GF-D8 (cell line): ENCODE data around the gene IRAK3.

ENCODE experiments used
- DNase-seq: peaks from one replicate; lab custom pipeline; 2025; lab: John Stamatoyannopoulos, UW

Gene IRAK3, protein sequence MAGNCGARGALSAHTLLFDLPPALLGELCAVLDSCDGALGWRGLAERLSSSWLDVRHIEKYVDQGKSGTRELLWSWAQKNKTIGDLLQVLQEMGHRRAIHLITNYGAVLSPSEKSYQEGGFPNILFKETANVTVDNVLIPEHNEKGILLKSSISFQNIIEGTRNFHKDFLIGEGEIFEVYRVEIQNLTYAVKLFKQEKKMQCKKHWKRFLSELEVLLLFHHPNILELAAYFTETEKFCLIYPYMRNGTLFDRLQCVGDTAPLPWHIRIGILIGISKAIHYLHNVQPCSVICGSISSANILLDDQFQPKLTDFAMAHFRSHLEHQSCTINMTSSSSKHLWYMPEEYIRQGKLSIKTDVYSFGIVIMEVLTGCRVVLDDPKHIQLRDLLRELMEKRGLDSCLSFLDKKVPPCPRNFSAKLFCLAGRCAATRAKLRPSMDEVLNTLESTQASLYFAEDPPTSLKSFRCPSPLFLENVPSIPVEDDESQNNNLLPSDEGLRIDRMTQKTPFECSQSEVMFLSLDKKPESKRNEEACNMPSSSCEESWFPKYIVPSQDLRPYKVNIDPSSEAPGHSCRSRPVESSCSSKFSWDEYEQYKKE

DNA sequence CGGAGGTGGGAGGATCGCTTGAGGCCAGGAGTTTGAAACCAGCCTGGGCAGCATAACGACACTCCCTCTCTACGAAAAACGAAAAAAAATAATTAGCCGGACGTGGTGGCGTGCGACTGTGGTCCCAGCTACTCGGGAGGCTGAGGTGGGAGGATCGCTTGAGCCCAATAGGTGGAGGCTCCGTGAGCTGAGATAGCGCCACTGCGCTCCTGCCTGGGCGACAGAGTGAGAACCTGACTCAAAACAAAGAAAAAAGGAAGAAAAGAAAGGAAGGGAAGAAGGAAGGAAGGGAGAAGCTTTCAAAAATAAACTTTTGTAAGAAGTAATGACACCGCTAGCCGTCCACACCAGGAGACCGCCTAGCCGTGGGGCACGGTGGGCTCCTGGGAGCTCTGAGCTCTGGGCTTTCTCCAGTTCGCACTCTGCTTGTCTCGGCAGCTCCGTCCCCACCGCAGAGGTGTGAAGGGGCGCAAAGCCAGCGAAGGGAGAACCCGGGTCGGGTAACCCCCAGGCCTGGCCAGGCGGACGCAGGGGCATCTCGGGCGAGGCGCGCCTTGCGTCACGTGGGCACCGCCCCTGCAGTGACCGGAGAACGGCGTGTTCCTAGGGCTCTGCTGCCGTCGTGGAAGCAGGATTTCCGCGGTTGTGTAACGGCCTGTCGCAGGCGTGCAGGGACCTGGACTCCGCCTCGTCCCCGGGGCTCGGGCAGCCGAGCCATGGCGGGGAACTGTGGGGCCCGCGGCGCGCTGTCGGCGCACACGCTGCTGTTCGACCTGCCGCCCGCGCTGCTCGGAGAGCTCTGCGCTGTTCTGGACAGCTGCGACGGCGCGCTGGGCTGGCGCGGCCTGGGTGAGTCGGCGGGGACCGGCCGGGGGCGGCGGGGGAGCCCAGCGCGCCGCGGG, at the start of gene IRAK3:
TSS of gene IRAK3 (plus strand) at position 631 of the 902 bp plus-strand sequence. CDS start at position 717, 86 bp downstream.
- DNase-seq: peak; percentile 68

DNA sequence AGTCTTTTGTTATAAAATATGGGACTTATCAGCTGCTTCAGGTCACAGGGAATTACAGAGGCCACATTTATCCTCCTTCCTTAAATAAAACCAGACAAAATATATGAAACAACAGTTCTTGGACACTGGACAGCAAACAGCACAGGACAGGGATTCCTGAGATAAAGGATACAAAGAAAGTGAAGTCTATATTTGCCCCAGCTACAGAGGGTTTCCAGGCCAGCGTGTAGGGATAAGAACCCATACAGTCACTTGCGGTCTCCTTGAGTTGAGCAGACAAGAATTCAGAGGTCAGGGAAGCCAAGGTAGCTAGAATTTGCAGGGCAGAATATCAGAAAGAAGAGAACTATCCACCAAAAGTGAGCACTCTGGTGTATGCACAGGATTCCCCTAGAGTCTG, 49.7 kb upstream of the IRAK3 start:
- no peak for DNase-seq

DNA sequence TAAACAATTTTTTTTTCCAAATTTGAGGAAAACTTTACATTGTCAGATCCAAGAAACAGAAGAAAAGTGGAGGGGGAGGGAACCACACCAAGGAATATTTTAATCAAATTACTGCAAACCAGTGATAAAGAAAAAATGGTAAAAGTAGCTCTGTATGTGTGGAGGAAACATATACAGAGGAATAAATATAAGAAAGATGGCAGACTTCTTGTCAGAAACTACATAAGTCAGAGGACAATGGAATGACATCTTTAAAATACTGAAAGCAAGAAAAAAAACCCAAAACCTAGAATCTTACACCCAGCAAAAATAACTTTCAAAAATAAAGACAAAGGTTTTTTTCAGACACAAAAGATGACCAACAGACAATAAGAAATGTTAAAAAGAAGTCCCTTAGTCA, 48.3 kb upstream of the IRAK3 start:
- DNase-seq: no peak

DNA sequence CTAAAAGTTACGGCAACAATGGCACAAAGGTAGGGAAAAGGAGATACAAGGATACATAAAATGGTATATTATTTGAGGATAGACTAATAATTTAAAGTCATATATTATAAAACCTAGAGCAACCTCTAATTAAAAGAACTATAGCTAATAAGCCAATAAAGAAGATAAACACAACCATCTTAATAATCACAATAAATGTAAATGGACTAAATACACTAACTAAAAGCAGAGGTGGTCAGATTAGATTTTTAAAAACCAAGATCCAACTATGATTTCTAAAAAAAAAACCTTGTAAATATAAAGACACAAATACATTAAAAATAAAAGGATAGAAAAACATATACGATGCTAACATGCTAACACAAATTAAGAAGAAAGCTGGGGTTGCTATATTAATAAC, 47.7 kb upstream of the IRAK3 start:
- DNase-seq: no peak

DNA sequence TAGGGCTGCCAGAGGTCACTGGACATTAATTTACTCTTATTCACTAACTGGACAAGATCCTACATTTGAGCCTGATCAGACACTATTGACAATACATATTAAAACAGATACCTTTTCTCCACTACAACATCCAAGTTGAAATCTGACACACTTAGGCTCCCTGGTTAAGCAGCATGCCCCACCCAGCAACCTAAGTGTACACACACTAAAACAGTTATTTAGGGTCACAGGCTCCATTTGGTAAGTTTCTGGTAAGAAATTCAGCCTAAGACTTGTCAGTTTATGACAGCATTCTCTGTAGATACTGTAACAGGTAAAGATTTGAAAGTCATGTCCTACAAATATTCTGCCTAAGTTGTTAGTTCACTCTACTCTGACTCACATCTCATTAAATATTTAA, 46.2 kb upstream of the IRAK3 start:
- no peak for DNase-seq

DNA sequence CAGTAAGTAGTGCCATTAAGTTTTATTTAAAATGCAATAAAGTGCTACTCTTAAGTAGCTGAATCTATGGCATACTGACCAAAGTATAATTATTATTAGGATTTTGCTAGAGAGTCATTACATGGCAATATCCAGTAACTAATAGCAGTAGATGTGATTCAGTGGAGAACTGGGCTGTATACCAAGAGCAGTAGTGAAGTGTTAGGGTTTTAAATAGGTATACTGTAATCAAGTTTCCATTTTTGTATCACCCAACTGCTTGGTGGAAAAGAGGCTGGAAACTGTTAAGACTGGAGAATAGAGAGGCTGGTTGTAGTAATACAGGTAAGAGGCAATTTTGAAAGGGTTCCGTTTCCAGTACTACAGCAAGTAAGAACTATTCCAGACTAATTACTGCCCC, 45.1 kb upstream of the IRAK3 start:
- no peak for DNase-seq

DNA sequence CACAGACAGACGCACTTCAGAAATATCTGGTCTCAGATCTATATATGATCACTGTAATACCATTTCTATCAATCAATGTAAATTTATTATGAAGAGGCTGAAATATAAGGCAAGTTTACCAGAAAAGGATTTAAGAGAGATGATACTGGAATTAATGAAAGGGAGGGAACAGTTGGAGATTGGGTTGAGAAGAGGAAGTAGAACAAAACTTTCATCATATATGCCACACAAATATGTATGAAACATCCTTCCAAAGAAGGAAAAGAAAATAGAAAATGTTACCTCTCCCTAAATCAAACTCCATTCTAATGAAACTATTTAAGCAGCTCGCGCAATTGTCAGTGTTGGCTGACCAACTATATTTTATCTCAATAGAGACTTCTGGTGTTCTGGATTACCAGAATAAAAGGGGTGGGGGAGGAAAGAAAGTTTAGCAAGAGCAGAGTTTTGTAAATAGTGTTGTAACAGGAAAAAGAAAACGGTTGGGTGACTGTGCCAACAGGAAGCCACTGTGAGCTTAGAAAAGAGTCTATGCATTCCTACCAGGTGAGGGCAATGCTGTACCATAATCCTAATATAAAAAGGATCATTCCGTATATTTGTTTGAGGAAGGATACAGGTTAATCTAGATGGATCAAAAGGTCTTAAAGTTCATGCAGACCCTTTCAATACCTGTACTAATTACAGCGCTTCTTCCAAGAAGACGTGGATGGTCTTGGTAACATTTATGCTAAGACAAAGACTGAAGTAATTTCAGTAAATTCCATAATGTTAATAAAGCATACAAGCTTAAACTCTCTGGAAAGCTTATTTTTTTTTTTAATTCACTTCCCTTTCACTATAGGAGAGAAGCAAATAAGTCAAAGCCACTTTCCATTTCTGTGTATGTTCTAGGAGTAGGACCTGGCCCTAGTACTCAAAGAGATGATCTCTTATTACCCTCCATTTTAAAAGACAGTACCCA, 43.9 kb upstream of the IRAK3 start:
- peak; percentile 94 for DNase-seq

DNA sequence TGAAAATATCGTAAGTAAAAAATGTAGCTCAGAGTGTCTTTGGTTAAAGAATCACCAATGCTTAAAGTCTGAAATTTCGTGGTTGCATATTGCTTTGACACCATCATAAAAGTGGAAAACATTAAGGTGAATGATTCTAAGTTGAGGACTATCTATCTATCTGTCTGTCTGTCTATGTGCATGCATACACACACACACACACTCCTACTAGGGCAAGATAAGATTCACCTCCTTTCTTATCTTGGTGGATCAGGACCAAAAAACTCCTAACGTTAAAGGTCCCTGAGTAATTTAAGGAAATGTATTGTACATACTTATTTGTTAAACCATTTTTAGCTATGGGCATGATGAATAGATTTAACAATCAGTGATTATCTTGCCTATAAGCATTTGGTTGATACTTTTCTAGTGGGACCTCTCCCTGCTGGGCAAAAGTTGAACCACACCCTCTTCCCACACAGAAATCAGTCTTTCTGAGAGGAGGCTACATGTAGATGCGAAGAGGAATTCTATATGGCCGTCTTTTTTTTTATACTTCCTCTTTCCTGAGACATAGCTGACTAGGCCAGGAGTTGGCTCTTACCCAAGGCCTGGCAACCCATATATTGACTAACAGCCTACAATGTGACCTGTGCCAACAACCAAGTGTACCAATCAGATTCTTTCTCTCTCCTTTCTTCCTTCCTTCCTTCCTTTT, 39.2 kb upstream of the IRAK3 start:
- DNase-seq: peak; percentile 94

DNA sequence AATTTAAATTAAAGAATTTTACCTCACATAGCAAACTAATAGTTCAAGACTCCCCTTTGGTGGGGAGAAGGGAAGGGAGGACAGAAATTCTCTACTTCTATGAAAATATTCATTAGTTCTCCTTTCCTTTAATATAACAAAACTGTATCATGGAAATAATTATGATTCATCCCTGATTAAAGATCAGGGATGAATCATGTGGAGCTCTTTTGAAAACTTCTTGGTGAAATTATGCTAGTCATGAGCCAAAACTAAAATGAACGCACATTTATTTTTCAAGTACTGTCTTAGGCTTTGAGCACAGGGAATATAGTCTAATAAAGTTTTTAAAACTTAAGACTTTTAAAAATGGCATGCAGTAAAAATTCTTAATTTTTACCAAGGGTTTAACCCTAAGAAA, 36.3 kb upstream of the IRAK3 start:
- no peak for DNase-seq

DNA sequence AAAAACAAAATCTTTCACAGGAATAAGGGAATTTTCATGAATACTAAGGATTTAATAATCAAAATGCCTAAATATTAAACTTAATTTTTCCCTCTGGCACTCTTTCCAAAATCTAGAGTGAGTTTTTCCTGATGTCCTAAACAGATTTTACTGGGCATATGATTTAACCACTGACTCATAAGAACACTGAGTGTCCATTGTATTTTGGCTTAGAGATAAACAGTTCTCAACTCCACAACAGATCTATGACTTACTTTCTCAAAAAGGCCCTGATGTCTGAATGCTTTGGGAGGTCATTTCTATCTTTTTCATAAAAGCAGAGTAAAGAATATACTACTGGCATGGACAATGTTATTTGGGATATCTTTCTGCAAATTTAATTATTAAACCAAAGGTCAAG, 34.2 kb upstream of the IRAK3 start:
- DNase-seq: no peak

DNA sequence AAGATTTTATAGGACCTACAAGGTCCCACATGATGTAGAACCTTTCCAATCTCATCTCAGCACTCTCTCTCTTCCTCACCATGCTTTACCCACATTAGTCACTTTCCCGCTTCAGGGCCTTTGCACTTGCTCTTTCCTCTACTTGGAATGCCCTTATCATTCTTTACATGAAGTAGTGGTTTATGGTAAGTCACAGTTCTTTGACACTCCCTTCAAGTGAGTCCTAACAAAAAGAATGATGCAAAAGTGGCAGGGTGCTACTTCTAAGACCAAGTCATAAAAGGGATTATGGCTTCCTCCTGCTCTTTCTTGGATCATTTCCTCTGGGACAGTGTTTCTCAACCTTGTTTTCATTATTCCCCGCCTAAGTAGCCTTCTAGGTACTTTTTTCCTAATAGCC, 32.4 kb upstream of the IRAK3 start:
- no peak for DNase-seq

DNA sequence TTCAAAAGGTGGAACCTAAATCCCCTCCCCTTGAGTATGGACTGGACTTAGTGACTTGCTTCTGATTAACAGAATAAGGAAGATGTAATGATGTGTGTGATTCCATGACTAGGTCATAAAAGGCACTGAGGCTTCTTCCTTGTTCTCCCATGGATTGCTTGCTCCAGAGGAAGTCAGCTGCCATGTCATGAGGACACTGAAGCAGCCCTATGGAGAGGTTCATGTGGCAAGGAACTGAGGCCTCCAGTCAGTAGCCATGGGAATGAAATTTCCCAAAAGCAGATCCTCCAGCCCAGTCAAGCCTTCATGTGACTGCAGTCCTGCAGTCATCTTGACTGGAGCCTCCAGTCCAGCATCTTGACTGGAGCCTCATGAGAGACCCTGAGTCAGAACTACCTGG, 29.9 kb upstream of the IRAK3 start:
- DNase-seq: no peak

DNA sequence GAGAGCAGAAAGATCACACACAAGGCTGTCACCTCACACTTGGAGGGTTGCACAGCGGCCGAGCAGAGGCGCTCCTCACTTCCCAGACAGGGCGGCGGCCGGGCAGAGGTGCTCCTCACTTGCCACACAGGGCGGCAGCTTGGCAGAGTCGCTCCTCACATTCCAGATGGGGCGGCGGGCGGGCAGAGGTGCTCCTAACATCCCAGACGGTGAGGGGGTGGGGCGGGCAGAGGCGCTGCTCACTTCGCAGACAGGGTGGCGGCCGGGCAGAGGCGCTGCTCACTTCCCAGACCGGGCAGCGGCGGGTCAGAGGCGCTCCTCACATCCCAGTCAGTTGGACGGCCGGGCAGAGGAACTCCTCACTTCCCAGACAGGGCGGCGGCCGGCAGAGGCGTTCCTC, 28.3 kb upstream of the IRAK3 start:
- DNase-seq: no peak

DNA sequence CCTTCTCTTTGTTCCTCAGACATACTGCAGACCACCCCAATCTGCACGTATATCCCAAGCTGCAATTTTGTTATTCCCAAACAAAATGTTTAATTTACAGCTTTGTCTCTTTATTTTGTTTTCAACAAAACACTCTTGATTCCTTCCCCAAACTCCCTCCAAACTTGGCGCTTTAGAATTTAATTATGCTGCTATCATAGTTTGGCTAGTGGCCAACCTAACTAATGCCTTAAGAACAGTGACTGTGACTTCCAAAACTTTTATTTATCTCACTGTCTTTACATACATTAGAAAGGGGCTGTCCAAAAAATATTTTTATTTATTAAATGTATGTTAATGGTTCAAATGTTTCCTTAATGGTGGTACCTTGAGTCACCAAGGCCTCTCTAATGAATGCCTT, 26.3 kb upstream of the IRAK3 start:
- no peak for DNase-seq

DNA sequence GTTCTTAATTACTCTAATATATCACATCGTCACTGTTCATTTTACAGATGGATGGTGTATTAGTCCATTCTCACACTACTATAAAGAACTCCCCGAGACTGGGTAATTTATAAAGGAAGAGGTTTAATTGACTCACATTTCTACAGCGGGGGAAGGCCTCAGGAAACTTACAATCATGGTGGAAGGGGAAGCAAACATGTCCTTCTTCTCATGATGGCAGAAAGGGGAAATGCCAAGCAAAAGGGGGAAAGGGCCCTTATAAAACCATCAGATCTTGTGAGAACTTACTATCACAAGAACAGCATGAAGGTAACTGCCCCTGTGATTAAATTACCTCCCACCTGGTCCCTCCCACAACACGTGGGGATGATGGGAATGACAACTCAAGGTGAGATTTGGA, 25.7 kb upstream of the IRAK3 start:
- DNase-seq: no peak

DNA sequence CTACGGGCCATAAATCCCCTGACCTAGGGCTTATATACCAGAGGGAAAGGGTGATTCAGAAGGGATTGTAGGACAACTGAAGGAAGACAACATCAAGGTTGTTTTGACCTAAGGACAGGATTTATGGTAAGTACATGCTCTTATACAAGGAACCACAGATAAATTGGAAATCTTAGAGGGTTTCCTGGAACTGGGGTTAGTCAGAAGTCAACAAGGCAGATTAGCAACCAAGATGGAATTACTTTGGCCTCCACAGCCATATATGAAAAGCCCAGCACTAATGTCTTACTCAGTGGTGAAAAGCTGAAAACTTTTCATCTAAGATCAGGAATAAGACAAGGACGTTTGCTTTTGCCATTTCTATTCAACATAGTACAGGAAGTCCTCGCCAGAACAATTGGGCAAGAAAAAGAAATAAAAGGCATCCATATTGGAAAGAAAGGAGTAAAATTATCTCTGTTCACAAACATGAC, 24.6 kb upstream of the IRAK3 start:
- no peak for DNase-seq

DNA sequence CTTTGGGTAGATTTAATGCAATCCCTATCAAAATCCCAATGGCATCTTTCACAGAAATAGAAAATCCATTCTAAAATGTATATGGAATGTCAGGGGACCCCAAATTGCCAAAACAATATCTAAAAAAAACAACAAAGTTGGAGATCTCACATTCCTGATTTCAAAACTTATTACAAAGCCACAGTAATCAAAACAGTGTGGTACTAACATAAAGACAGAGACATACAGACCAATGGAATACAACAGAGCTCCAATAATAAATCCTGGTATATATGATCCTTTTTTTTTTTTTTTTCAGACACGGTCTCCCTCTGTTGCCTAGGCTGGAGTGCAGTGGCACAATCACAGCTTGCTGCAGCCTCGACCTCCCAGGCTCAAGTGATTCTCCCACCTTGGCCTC, 23.9 kb upstream of the IRAK3 start:
- DNase-seq: no peak

DNA sequence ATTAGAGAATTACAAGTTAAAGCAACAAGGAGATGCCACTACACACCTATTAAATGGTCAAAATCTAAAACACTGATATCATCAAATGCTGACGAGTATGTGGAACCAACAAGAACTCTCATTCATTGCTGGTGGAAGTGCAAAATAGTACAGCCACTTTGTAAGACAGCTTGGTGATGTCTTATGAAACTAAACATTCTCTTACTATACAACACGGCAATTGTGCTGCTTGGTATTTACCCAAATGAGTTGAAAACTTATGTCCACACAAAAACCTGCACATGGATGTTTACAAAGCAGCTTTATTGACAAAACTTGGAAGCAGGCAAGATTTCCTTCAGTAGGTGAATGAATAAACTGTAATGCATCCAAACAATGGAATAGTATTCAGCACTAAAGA, 22.5 kb upstream of the IRAK3 start:
- DNase-seq: no peak

DNA sequence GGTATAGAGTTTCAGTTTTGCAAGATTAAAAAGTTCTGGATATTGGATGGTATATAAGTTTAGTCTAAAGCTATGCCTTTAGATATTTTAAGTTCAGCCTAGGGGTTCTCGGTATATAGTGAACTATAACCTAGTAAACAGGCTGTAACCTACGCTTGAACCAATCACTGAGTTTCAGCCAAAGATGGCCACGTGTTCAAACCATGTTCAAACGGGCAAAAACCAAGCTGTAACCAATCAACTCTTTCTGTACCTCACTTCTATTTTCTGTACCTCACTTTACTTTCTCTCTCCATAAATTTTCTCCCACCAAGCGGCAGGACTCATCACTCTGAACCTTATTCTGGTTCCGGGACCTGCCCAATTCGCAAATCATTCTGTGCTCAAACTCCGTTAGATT, 20.6 kb upstream of the IRAK3 start:
- DNase-seq: peak; percentile 46

DNA sequence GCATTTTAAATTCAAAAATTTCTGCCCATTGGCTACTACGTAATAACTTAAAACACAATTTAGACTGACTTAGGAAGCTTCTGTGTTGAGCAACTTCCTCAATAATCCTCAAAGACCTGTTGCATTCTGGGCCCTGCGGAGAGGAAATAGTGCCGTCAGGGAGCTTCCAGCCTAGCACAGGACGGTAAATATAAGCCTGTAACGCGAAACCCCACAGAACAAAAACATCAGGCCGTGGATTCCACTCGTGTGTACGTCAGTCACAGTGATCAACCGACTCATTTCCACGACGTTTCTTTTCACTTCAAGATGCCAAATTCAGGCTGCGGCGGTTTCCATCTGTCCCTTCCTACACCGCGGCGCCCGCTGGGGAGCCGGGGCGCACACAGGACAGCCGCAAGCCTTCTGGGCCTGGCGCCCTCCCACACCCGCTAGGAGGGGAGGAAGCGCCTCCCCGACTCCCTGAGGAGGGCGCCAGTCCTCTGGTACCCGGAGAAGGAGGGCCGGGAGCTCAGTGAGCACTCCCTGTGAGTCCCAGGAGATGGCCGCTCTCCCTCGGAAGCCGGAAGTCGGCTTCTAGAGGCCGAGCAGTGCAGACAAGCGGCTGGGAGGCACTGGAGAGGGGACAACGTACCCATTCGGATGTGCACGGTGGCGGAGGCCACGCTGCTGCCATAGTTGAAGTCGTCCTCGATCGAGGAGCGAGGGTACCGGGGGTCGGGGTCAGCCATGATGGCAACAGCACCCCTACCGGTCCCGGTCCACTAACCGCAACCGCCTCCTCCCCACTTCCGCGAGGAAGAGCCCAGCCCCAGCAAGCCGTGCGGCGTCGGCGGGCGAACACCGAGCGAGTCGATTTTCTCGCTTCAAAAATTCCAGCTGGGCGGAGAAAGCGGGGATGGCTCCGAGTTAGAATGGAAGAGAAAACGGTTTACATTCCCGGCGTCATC, 19.5 kb upstream of the IRAK3 start, which contains the start of gene TMBIM4:
TSS of gene TMBIM4 (minus strand) at position 776 of the 950 bp plus-strand sequence. CDS start at position 731, 45 bp downstream.
- DNase-seq: peak; percentile 97
